ENCODE results near the gene ATP13A2. TPM values are rescaled to one million over a fixed set of nuclear protein-coding genes. Genes with fewer than 3 reads are reported as not detected.

The ATP13A2 gene
- total and polyA plus RNA-seq, 2 experiments from 2014 or later, result 29.6 to 32.4 TPM

GRCh38 chr1:16991571-16991970 is 20.2 kb downstream of the ATP13A2 start:
- Histone ChIP-seq H2AFZ (no peak overlapping the region), H3K4me1 (ENCODE audit: insufficient read depth) (no peaks in the 10 kb centered on the region), H3K27ac (no peak overlapping the region), H3K4me3 (no peak overlapping the region), H3K79me2 (ENCODE audit: insufficient read depth) (no peaks in the 10 kb centered on the region), H3K4me2 (ENCODE audit: unreplicated experiment) (no peak overlapping the region), H3K9ac (no peak overlapping the region), H3F3A (ENCODE audit: insufficient read depth) (no peaks in the 10 kb centered on the region), H3K27me3 (replicated peaks; ENCODE audit: insufficient read depth) (no peaks in the 10 kb centered on the region), H4K20me1 (ENCODE audit: insufficient read depth) (no peaks in the 10 kb centered on the region), H3K36me3 (ENCODE audit: low read depth) (no peaks in the 10 kb centered on the region; the same call in 1 of the 2 replicates), H3K9me3 (ENCODE audit: low read depth) (no peaks in the 10 kb centered on the region), H3K9me2 (ENCODE audit: insufficient read depth) (no peaks in the 10 kb centered on the region)
- no peak for DNase-seq
- WGBS, 2 experiments (ENCODE audit: low coverage in 1 of 2, low lambda C conversion rate in 2 of 2, missing lambda C conversion rate in 2 of 2), result 88 to 90% methylated on average over 12 of the region's 12 CpGs
- TF ChIP-seq EZH2 (IDR thresholded peaks at IDR 0.05; ENCODE audit: insufficient read depth, poor library complexity, severe bottlenecking) (no peak), EZH2phosphoT487 (IDR thresholded peaks at IDR 0.05; ENCODE audit: insufficient read depth, low read depth) (no peak)
- in situ Hi-C loops (cut with MboI), result no loop called here

DNA sequence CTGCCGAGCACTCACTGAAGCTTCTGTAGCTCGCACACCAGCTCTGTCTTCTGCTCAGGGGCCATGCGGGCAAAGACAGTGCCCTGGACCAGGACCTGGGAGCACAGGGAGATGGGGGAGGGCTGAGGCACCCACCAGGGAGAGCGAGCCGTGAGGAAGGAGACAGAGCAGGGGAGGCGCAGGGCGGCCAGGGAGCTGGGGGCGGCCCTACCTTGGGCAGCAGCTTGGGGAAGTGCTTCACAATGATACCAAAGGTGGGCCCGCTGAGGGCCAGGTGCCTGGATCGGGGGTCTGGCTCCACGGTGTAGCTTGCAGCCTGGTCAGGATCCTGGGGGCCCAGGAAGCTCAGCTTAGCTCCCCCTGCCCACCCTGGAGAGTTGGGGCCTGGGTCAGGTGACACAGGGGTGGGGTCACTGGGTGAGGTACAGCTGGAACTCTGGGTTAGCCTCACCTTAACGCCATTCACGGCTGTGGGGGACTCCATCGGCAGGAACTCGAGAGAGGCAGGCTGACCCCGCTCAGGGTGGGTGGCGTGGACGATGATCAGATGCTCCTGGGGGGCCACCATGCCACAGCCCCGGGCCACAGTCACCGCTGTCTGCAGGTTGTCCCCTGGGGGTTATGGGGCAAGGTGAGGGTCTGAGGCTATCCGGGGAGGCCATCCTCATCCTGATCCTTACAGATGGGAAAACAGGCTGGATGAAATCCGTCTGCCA is 21.9 kb downstream of the ATP13A2 start:
- no peak overlapping the region for H3K27ac ChIP-seq
- no peaks in the 10 kb centered on the region for H3K9me3 ChIP-seq (ENCODE audit: low read depth)
- H3K9ac ChIP-seq, result no peak overlapping the region
- no peaks in the 10 kb centered on the region for H3K9me2 ChIP-seq (ENCODE audit: insufficient read depth)
- 97 to 99% methylated on average over 18 to 22 of the region's 22 CpGs for WGBS, 2 experiments (ENCODE audit: low coverage in 1 of 2, low lambda C conversion rate in 2 of 2, missing lambda C conversion rate in 2 of 2)
- no peak overlapping the region for H2AFZ ChIP-seq
- no peaks in the 10 kb centered on the region for H4K20me1 ChIP-seq (ENCODE audit: insufficient read depth)
- TF ChIP-seq EZH2 (IDR thresholded peaks at IDR 0.05; ENCODE audit: insufficient read depth, poor library complexity, severe bottlenecking) (no peak), EZH2phosphoT487 (IDR thresholded peaks at IDR 0.05; ENCODE audit: insufficient read depth, low read depth) (no peak)
- H3K4me3 ChIP-seq, result no peak overlapping the region
- DNase-seq, result no peak
- no peaks in the 10 kb centered on the region; the same call in 1 of the 2 replicates for H3K36me3 ChIP-seq (ENCODE audit: low read depth)
- H3K79me2 ChIP-seq (ENCODE audit: insufficient read depth), result no peaks in the 10 kb centered on the region
- H3K27me3 ChIP-seq (replicated peaks; ENCODE audit: insufficient read depth), result no peaks in the 10 kb centered on the region
- H3K4me1 ChIP-seq (ENCODE audit: insufficient read depth), result peaks cover 3% of the 10 kb centered on the region; the same call in 1 of the 2 replicates
- in situ Hi-C loops (cut with MboI), result no loop called here
- H3F3A ChIP-seq (ENCODE audit: insufficient read depth), result peaks cover 10% of the 10 kb centered on the region
- no peak overlapping the region for H3K4me2 ChIP-seq (ENCODE audit: unreplicated experiment)

GRCh38 chr1:16988210-16988609 is 23.5 kb downstream of the ATP13A2 start:
- Histone ChIP-seq H3K4me3 (no peak overlapping the region), H3K4me1 (ENCODE audit: insufficient read depth) (peaks cover 10% of the 10 kb centered on the region; the same call in 1 of the 2 replicates), H3K9ac (no peak overlapping the region), H3F3A (ENCODE audit: insufficient read depth) (peaks cover 10% of the 10 kb centered on the region), H4K20me1 (ENCODE audit: insufficient read depth) (no peaks in the 10 kb centered on the region), H2AFZ (no peak overlapping the region), H3K9me3 (ENCODE audit: low read depth) (no peaks in the 10 kb centered on the region), H3K79me2 (ENCODE audit: insufficient read depth) (no peaks in the 10 kb centered on the region), H3K36me3 (ENCODE audit: low read depth) (no peaks in the 10 kb centered on the region; the same call in 1 of the 2 replicates), H3K9me2 (ENCODE audit: insufficient read depth) (no peaks in the 10 kb centered on the region), H3K4me2 (ENCODE audit: unreplicated experiment) (no peak overlapping the region), H3K27me3 (replicated peaks; ENCODE audit: insufficient read depth) (no peaks in the 10 kb centered on the region), H3K27ac (no peak overlapping the region)
- WGBS, 2 experiments (ENCODE audit: low coverage in 1 of 2, low lambda C conversion rate in 2 of 2, missing lambda C conversion rate in 2 of 2), result 96 to 99% methylated on average over 13 of the region's 13 CpGs
- no peak for DNase-seq
- TF ChIP-seq EZH2phosphoT487 (IDR thresholded peaks at IDR 0.05; ENCODE audit: insufficient read depth, low read depth) (no peak), EZH2 (IDR thresholded peaks at IDR 0.05; ENCODE audit: insufficient read depth, poor library complexity, severe bottlenecking) (no peak)
- in situ Hi-C loops (cut with MboI), result no loop called here

DNA sequence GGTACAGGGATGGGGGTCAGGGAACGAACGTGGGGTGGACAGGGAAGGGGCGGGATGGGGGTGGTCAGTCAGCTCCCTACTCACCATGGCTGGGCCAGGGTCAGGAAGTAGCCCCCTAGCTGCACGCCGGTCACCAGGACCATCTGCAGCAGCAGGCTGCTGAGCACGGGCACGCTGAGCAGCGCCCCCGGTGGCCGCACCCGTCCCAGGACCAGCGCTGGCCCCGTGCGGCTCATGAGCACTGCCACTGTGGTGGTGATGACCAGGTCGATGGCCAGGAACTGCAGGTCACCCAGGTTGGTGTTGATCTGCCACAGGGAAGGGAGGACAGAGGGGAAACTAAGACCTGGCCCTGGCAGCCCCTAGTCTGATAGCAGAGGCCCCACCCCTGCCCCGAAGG is 24.8 kb downstream of the ATP13A2 start:
- no peaks in the 10 kb centered on the region for H3K79me2 ChIP-seq (ENCODE audit: insufficient read depth)
- H3K4me3 ChIP-seq, result no peak overlapping the region
- H3K27me3 ChIP-seq (replicated peaks; ENCODE audit: insufficient read depth), result no peaks in the 10 kb centered on the region
- H3F3A ChIP-seq (ENCODE audit: insufficient read depth), result peaks cover 21% of the 10 kb centered on the region
- TF ChIP-seq EZH2phosphoT487 (IDR thresholded peaks at IDR 0.05; ENCODE audit: insufficient read depth, low read depth) (no peak), EZH2 (IDR thresholded peaks at IDR 0.05; ENCODE audit: insufficient read depth, poor library complexity, severe bottlenecking) (no peak)
- no peak for DNase-seq
- H3K27ac ChIP-seq, result no peak overlapping the region
- H4K20me1 ChIP-seq (ENCODE audit: insufficient read depth), result no peaks in the 10 kb centered on the region
- no peaks in the 10 kb centered on the region for H3K9me3 ChIP-seq (ENCODE audit: low read depth)
- no peaks in the 10 kb centered on the region for H3K9me2 ChIP-seq (ENCODE audit: insufficient read depth)
- no peaks in the 10 kb centered on the region; the same call in 1 of the 2 replicates for H3K36me3 ChIP-seq (ENCODE audit: low read depth)
- H3K4me2 ChIP-seq (ENCODE audit: unreplicated experiment), result no peak overlapping the region
- H2AFZ ChIP-seq, result no peak overlapping the region
- H3K9ac ChIP-seq, result no peak overlapping the region
- 81 to 87% methylated on average over 14 to 16 of the region's 16 CpGs for WGBS, 2 experiments (ENCODE audit: low coverage in 1 of 2, low lambda C conversion rate in 2 of 2, missing lambda C conversion rate in 2 of 2)
- in situ Hi-C loops (cut with MboI), result no loop called here
- H3K4me1 ChIP-seq (ENCODE audit: insufficient read depth), result peaks cover 15% of the 10 kb centered on the region
